Hepatocyte (in vitro differentiated cells): ENCODE data around the gene SAMD11. TPM values are rescaled to one million over a fixed set of nuclear protein-coding genes. Genes with fewer than 3 reads are reported as not detected.
"Not testable (repeated sequence)": the region's sequence is repeated elsewhere in the genome, so short reads cannot be mapped to it uniquely, and the experiment has no call there.

Source experiments
- DNase-seq: peaks from one replicate; pipeline ENCODE4 v3.0.0-alpha.2; 2016; ENCODE audit warnings: low spot score
- H2AFZ ChIP-seq: fragments of 200-600 bp; sonication (generic); 2 replicates; pipeline ENCODE4 v1.6.0; 2016; ENCODE audit warnings: antibody characterized with exemption, mild to moderate bottlenecking
- H3K27ac ChIP-seq: fragments of 200-600 bp; sonication (generic); 2 replicates; pipeline ENCODE4 v1.5.1; 2016; ENCODE audit warnings: mild to moderate bottlenecking
- H3K27me3 ChIP-seq: fragments of 200-600 bp; sonication (generic); 2 replicates; pipeline ENCODE4 v1.6.1; 2016
- H3K36me3 ChIP-seq: fragments of 200-600 bp; sonication (generic); replicated peaks from 2 replicates; pipeline ENCODE4 v1.5.1; 2016; ENCODE audit warnings: low read depth; ENCODE audit not compliant: insufficient read depth
- H3K4me1 ChIP-seq: fragments of 200-600 bp; sonication (generic); 2 replicates; pipeline ENCODE4 v1.5.1; 2016; ENCODE audit warnings: mild to moderate bottlenecking, moderate library complexity; ENCODE audit not compliant: insufficient read depth
- H3K4me2 ChIP-seq: fragments of 200-600 bp; sonication (generic); 2 replicates; pipeline ENCODE4 v1.6.0; 2016
- H3K4me3 ChIP-seq: fragments of 200-600 bp; sonication (generic); 2 replicates; pipeline ENCODE4 v1.5.1; 2016; ENCODE audit warnings: mild to moderate bottlenecking
- H3K79me2 ChIP-seq: fragments of 200-600 bp; sonication (generic); 2 replicates; pipeline ENCODE4 v1.6.0; 2017; ENCODE audit warnings: mild to moderate bottlenecking
- H3K9me2 ChIP-seq: fragments of 200-600 bp; sonication (generic); replicated peaks from 2 replicates; pipeline ENCODE4 v1.6.0; 2017; ENCODE audit warnings: mild to moderate bottlenecking; ENCODE audit not compliant: insufficient read depth
- H3K9me3 ChIP-seq: fragments of 200-600 bp; sonication (generic); 2 replicates; pipeline ENCODE4 v1.5.1; 2016; ENCODE audit warnings: low read depth, mild to moderate bottlenecking
- H4K20me1 ChIP-seq: fragments of 200-600 bp; sonication (generic); 2 replicates; pipeline ENCODE4 v1.6.0; 2016; ENCODE audit warnings: mild to moderate bottlenecking; ENCODE audit not compliant: insufficient read depth, poor library complexity, severe bottlenecking
- CTCF ChIP-seq: fragments of 200-600 bp; sonication (generic); IDR thresholded peaks from 2 replicates; pipeline ENCODE4 v1.5.1; 2016; ENCODE audit warnings: antibody characterized with exemption, mild to moderate bottlenecking; ENCODE audit not compliant: poor library complexity
- EZH2 ChIP-seq: fragments of 200-600 bp; sonication (generic); IDR thresholded peaks from 2 replicates; pipeline ENCODE4 v1.6.1; 2016; ENCODE audit warnings: antibody characterized with exemption, mild to moderate bottlenecking, borderline replicate concordance
- EZH2phosphoT487 ChIP-seq: fragments of 200-600 bp; sonication (generic); IDR thresholded peaks from one replicate; pipeline ENCODE4 v1.6.1; 2018; ENCODE audit warnings: antibody characterized with exemption, mild to moderate bottlenecking, low read depth, moderate library complexity; ENCODE audit not compliant: unreplicated experiment, severe bottlenecking
- WGBS: methylation state at CpG from one replicate; pipeline ENCODE4 v1.1.6; 2016; ENCODE audit warnings: low lambda C conversion rate; ENCODE audit errors: missing lambda C conversion rate; 5-methylcytosine and 5-hydroxymethylcytosine counted together
- polyA plus RNA-seq: library from polyadenylated mRNA; unstranded; fragments of >200 nt; fragmentation: Nextera tagmentation; extraction: Ambion mirVana; gene quantifications from 2 replicates; pipeline ENCODE4 v1.2.1, GENCODE V29; 2016
- total RNA-seq: library from RNA; depleted of rRNA; stranded (reverse); fragments of >200 nt; gene quantifications from 2 replicates; pipeline ENCODE4 v1.2.3, GENCODE V29; 2014

Gene SAMD11
- total and polyA plus RNA-seq, 2 experiments from 2014 or later: 9.5 to 17.1 TPM

GRCh38 chr1:886311-886710, 37.4 kb upstream of the SAMD11 start:
- WGBS: 75% methylated on average over 1 of the region's 1 CpG
- Histone ChIP-seq H3K9me3 (no peaks in the 10 kb centered on the region), H4K20me1 (no peaks in the 10 kb centered on the region), H3K4me1 (no peaks in the 10 kb centered on the region), H3K79me2 (no peaks in the 10 kb centered on the region), H3K27me3 (peaks cover 40% of the 10 kb centered on the region), H3K4me3 (no peak overlapping the region), H3K9me2 (no peaks in the 10 kb centered on the region), H2AFZ (no peak overlapping the region), H3K27ac (no peak overlapping the region), H3K4me2 (no peak overlapping the region), H3K36me3 (no peaks in the 10 kb centered on the region)
- TF ChIP-seq EZH2: no peak
- no peak for TF ChIP-seq CTCF
- no peak for TF ChIP-seq EZH2phosphoT487
- DNase-seq: no peak

- peaks cover 38% of the 10 kb centered on the region for H3K27me3 ChIP-seq
- TF ChIP-seq EZH2 (no peak), CTCF (no peak), EZH2phosphoT487 (no peak)
- no peaks in the 10 kb centered on the region for H3K9me3 ChIP-seq
- H3K27ac ChIP-seq: no peak overlapping the region
- H3K4me2 ChIP-seq: no peak overlapping the region
- no peak overlapping the region for H3K4me3 ChIP-seq
- WGBS: 96% methylated on average over 11 of the region's 11 CpGs
- no peaks in the 10 kb centered on the region for H4K20me1 ChIP-seq
- no peaks in the 10 kb centered on the region for H3K79me2 ChIP-seq
- H3K4me1 ChIP-seq: no peaks in the 10 kb centered on the region
- H3K36me3 ChIP-seq: no peaks in the 10 kb centered on the region
- no peak for DNase-seq
- H2AFZ ChIP-seq: no peak overlapping the region
- no peaks in the 10 kb centered on the region for H3K9me2 ChIP-seq
These were observed 37.0 kb upstream of the SAMD11 start for GRCh38 chr1:886760-887159.

GRCh38 chr1:888297-888696, 35.4 kb upstream of the SAMD11 start:
- Histone ChIP-seq H3K4me1 (no peaks in the 10 kb centered on the region), H3K9me2 (no peaks in the 10 kb centered on the region), H2AFZ (no peak overlapping the region), H3K27me3 (peaks cover 42% of the 10 kb centered on the region), H3K79me2 (no peaks in the 10 kb centered on the region), H3K4me2 (no peak overlapping the region), H3K27ac (no peak overlapping the region), H4K20me1 (no peaks in the 10 kb centered on the region), H3K9me3 (no peaks in the 10 kb centered on the region), H3K36me3 (no peaks in the 10 kb centered on the region), H3K4me3 (no peak overlapping the region)
- no peak for DNase-seq
- no peak for TF ChIP-seq CTCF
- no peak for TF ChIP-seq EZH2phosphoT487
- TF ChIP-seq EZH2: no peak

- H2AFZ ChIP-seq, H3K4me2 ChIP-seq, H4K20me1 ChIP-seq, H3K4me1 ChIP-seq, H3K79me2 ChIP-seq, H3K4me3 ChIP-seq, H3K36me3 ChIP-seq, DNase-seq, H3K27ac ChIP-seq, H3K9me3 ChIP-seq, H3K9me2 ChIP-seq: not testable (repeated sequence)
- 79% methylated on average over 4 of the region's 4 CpGs for WGBS
- H3K27me3 ChIP-seq: peaks cover 38% of the 10 kb centered on the region
These were observed 33.9 kb upstream of the SAMD11 start for GRCh38 chr1:889774-890173.

GRCh38 chr1:890234-890633, 33.5 kb upstream of the SAMD11 start:
- not testable (repeated sequence) for H3K9me3 ChIP-seq, H3K4me1 ChIP-seq, H2AFZ ChIP-seq, DNase-seq, H3K36me3 ChIP-seq, H3K9me2 ChIP-seq, H3K79me2 ChIP-seq, H3K4me3 ChIP-seq, H4K20me1 ChIP-seq, H3K4me2 ChIP-seq, H3K27ac ChIP-seq
- peaks cover 34% of the 10 kb centered on the region for H3K27me3 ChIP-seq
- 88% methylated on average over 9 of the region's 9 CpGs for WGBS
